HG03103 (cell line): ENCODE measurements around the gene TRABD2B.

Experiments used
- ATAC-seq: cut with Tn5 transposase; IDR thresholded peaks from one replicate; pipeline ENCODE4 v1.9.1; 2021; ENCODE audit warnings: low read depth; ENCODE audit not compliant: unreplicated experiment

Gene TRABD2B

DNA sequence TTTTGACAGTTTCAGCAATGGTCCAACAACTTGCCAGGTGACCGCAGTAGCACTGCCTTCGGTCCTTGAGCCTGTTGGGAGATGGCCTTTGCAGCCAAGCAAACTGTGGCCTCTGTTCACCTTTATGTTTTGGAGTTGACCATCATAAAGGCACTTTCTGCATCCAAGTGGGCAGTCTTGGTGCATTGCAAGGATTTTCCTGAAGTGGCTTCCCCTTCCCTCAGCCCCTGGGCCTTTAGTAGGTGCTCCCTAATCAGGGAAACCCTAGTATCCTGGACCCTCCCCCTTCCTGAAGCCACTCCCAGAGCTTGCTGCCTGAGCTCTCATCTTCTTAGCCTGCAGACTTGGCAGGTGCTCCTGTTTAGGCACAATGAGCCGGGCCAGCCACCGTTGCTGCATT is 140.2 kb downstream of the TRABD2B start:
- ATAC-seq: no peak

- no peak for ATAC-seq
These were observed 142.0 kb downstream of the TRABD2B start for GRCh38 chr1:47855230-47855629.

- ATAC-seq: no peak
These were observed 142.5 kb downstream of the TRABD2B start for GRCh38 chr1:47854552-47855144.

GRCh38 chr1:47853852-47854251 is 143.3 kb downstream of the TRABD2B start:
- ATAC-seq: no peak

- ATAC-seq: no peak
These were observed 144.1 kb downstream of the TRABD2B start for GRCh38 chr1:47853059-47853458.

- no peak for ATAC-seq
These were observed 145.0 kb downstream of the TRABD2B start for GRCh38 chr1:47852006-47852718.

- no peak for ATAC-seq
These were observed 146.7 kb downstream of the TRABD2B start for GRCh38 chr1:47850451-47850850.

DNA sequence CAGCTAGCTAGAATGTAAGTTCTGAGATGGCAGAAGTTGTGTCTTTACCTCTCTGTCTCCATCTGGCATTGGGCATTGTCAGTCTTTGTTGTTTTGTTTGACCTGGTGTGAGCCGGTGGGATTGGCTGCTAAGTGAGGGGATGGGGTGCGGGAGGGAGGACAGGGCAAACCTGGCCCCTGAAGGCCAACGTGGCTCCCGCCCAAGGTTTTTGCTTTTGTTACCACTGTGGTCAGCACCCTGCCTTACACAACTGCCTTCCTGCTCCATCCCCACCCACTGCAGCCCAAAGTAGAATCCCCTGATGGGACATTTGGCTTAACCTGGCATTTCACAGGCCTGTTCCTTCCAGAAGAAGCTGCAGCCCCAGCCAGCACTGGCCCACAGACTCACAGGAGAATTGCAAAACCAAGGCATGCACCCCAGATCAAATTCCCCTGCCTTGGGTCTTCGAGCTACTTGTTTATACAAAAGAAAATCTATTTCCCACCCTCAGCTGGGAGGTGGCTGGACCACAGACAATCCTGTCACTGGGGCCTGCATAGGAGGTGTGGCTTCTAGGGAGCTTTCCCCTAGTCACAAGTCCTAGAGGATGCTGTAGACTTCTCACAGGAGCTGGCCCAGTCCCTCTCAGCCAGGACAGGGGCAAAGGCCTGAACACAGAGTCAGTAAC is 147.5 kb downstream of the TRABD2B start:
- no peak for ATAC-seq

DNA sequence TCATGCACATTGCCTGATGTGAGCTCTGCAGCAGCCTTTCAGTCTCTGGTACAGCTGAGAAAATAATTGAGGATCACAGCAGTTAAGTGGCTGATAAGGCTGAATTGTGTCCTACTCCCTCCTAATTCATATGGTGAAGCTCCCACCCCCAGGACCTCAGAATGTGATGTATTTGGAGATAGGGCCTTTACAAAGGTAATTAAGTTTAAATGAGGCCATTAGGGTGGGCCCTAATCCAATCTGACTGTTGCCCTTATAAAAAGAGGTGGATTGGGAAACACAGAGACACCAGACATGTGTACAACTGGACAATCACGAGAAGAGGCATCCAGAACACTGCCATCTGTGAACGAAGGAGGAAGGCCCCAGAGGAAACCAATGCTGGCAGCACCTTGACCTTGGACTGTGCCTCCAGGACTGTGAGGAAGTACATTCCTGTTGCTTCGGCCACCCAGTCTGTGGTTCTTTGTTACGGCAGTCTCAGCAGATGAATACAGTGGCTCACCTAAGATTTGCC is 148.1 kb downstream of the TRABD2B start:
- ATAC-seq: no peak

- ATAC-seq: no peak
These were observed 149.4 kb downstream of the TRABD2B start for GRCh38 chr1:47847763-47848162.

DNA sequence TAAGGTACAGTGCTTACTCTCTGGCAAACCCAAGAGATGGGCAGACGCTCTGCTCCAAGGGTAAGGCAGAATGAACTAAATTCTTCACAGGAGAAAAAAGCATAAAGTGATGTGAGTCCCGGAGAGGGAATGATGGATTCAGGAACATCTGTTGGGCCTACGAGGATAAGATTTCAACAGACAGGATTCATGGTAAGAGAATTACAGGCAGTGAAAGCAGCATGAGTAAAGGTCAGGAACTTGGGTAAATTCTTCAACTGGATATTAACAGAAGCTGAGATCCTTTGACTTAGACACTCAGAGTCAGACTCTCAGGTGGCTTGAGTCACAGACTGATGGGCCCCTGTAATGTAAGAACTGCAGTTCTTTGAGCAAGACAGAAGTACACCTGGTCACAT is 152.6 kb downstream of the TRABD2B start:
- ATAC-seq: no peak

GRCh38 chr1:47843781-47844557 is 153.2 kb downstream of the TRABD2B start:
- ATAC-seq: no peak

DNA sequence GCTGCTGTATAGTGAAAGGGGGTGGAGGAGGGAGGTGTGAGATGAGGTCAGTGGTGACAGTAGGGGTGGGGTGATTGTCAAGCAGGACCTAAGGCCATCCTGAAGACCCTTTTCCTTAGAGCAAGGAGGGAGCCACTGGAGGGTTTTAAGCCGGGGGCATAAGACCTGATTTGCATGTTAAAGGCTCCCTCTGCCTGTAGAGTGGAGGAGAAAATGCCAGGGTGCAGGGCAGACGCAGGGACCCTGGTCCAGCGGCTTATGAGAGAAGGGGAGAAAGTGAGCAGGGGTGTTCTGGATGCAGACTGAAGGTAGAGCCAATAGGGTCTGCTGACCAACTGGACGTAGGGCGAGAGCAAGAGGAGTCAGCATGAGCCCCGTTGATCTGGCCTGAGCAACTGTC is 154.1 kb downstream of the TRABD2B start:
- ATAC-seq: no peak

GRCh38 chr1:47842228-47842919 is 154.8 kb downstream of the TRABD2B start:
- no peak for ATAC-seq

- ATAC-seq: no peak
These were observed 155.8 kb downstream of the TRABD2B start for GRCh38 chr1:47841356-47841755.

DNA sequence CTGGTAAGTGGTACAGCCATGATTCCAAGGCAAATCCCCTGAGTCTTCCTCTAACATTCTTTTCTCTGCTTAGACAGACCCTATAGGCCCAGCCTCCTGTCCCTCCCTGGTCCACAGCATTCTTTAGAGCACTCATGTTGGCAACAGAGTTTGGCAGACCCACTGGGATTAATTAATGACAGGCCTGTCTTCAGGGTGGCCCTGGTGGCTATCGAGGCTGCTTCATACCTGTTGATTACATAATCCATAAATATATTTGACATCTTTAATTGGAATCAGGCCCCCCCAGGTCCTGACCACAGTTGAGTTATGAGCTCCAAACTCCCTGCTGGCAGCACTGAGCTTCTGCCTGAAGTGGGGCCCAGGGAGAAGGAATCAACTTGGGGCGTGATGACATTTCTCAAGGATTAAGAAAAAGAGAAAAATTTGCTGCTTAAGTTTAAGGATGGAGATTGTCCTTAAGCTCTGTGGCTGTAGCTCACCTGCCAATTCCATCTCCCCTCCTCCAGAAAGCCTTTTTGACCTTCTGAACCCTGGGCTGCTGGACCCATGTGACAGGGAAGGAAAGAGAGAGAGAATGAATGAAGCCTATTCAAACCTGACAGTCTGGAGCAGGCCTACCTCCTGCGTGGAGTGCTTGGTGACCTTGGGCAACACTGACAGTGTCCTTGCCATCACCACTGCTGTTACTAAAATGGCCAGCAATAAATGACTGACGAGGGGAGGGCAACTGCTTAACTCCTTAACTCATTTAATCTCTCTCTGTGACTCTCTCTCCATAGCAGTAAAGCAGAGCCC is 156.6 kb downstream of the TRABD2B start:
- ATAC-seq: no peak

DNA sequence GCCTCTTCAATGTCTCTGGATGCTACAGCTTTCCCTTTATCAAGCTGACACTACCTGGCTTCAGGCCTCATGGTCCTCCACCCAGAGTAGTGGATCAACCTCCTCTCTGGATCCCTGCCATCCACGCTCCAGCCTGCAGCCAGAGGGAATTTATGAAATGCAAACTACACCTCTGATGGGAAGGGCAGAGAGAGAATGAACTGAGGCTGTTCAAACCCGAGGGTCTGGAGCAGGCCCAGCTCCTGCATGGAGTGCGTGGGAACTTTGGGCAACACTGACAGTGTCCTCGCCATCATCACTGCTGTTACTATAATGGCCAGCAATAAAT is 157.8 kb downstream of the TRABD2B start:
- ATAC-seq: no peak

- no peak for ATAC-seq
These were observed 158.4 kb downstream of the TRABD2B start for GRCh38 chr1:47838562-47839432.
